Suprapubic skin (tissue), 3 donors: ENCODE results near the gene RTCA.
"Not testable (repeated sequence)": the region's sequence is repeated elsewhere in the genome, so short reads cannot be mapped to it uniquely, and the experiment has no call there.

Experiments
- EP300 ChIP-seq: sonication (generic); formaldehyde crosslinking; IDR thresholded peaks from one replicate; pipeline ENCODE4 v1.6.1; 2017; ENCODE audit warnings: antibody characterized with exemption
- TF ChIP-seq, protein P1 (sequence below), 2 donors: fragments of 200-600 bp in 1 of 2; fragments of 450-650 bp in 1 of 2; sonication (generic) in 1 of 2; IDR thresholded peaks; one replicate each; pipeline ENCODE4 v1.5.1; 2016 to 2019; ENCODE audit warnings: antibody characterized with exemption in 2 of 2, mild to moderate bottlenecking in 1 of 2, moderate library complexity in 1 of 2

DNA sequence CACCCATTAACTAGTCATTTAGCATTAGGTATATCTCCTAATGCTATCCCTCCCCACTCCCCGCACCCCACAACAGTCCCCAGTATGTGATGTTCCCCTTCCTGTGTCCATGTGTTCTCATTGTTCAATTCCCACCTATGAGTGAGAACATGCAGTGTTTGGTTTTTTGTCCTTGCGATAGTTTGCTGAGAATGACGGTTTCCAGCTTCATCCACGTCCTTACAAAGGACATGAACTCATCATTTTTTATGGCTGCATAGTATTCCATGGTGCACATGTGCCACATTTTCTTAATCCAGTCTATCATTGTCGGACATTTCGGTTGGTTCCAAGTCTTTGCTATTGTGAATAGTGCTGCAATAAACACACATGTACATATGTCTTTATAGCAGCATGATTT is 7.6 kb upstream of the RTCA start:
- TF ChIP-seq, protein P1, sequence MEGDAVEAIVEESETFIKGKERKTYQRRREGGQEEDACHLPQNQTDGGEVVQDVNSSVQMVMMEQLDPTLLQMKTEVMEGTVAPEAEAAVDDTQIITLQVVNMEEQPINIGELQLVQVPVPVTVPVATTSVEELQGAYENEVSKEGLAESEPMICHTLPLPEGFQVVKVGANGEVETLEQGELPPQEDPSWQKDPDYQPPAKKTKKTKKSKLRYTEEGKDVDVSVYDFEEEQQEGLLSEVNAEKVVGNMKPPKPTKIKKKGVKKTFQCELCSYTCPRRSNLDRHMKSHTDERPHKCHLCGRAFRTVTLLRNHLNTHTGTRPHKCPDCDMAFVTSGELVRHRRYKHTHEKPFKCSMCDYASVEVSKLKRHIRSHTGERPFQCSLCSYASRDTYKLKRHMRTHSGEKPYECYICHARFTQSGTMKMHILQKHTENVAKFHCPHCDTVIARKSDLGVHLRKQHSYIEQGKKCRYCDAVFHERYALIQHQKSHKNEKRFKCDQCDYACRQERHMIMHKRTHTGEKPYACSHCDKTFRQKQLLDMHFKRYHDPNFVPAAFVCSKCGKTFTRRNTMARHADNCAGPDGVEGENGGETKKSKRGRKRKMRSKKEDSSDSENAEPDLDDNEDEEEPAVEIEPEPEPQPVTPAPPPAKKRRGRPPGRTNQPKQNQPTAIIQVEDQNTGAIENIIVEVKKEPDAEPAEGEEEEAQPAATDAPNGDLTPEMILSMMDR (IDR thresholded peaks at IDR 0.05) = not testable (repeated sequence)
- TF ChIP-seq EP300 = not testable (repeated sequence)
